Measurements from ENCODE around the gene TTLL1.

The TTLL1 gene

GRCh38 chr22:43118953-43119458, 29.8 kb upstream of the TTLL1 start:
- H3K4me2 ChIP-seq (ENCODE audit: insufficient read depth, low read length): no peak overlapping the region
- no peaks in the 10 kb centered on the region for H3K79me2 ChIP-seq (ENCODE audit: insufficient read depth, low read length)
- H3K27ac ChIP-seq (ENCODE audit: low read length): no peak overlapping the region
- no peak for TF ChIP-seq EZH2 (IDR thresholded peaks at IDR 0.05; ENCODE audit: borderline replicate concordance, low read depth, low read length, severe bottlenecking)
- TF ChIP-seq CTCF (IDR thresholded peaks at IDR 0.05; ENCODE audit: borderline replicate concordance, extremely low read depth, low read length, poor library complexity, severe bottlenecking): no peak
- H3K9ac ChIP-seq (ENCODE audit: low read depth, low read length): no peak overlapping the region
- H4K20me1 ChIP-seq (ENCODE audit: insufficient read depth, low read length): no peaks in the 10 kb centered on the region
- no peak overlapping the region for H3K4me3 ChIP-seq (ENCODE audit: low read depth in 1 of 2, low read length in 2 of 2)
- ATAC-seq (ENCODE audit: insufficient read depth, low read depth): no peak
- H3K27me3 ChIP-seq (ENCODE audit: insufficient read depth, low read length, poor library complexity): peaks cover 6% of the 10 kb centered on the region
- H2AFZ ChIP-seq (ENCODE audit: low read depth, low read length): no peak overlapping the region
- no peaks in the 10 kb centered on the region for H3K36me3 ChIP-seq (ENCODE audit: insufficient read depth, low read length)
- DNase-seq: no peak
- H3K4me1 ChIP-seq (ENCODE audit: insufficient read depth, low read length): no peaks in the 10 kb centered on the region
- H3K9me3 ChIP-seq (ENCODE audit: insufficient read depth, low read length, severe bottlenecking): no peaks in the 10 kb centered on the region

GRCh38 chr22:43118024-43118849, 29.0 kb upstream of the TTLL1 start:
- Histone ChIP-seq H3K4me1 (ENCODE audit: insufficient read depth, low read length) (no peaks in the 10 kb centered on the region), H3K4me2 (ENCODE audit: insufficient read depth, low read length) (no peak overlapping the region), H3K27me3 (ENCODE audit: insufficient read depth, low read length, poor library complexity) (peaks cover 6% of the 10 kb centered on the region), H3K4me3 (ENCODE audit: low read depth in 1 of 2, low read length in 2 of 2) (no peak overlapping the region), H3K36me3 (ENCODE audit: insufficient read depth, low read length) (no peaks in the 10 kb centered on the region), H4K20me1 (ENCODE audit: insufficient read depth, low read length) (0 out of 2 replicates have a peak, but pooled peaks cover 5% of the 10 kb centered on the region), H3K9ac (ENCODE audit: low read depth, low read length) (no peak overlapping the region), H3K27ac (ENCODE audit: low read length) (no peak overlapping the region), H2AFZ (ENCODE audit: low read depth, low read length) (no peak overlapping the region), H3K79me2 (ENCODE audit: insufficient read depth, low read length) (no peaks in the 10 kb centered on the region), H3K9me3 (ENCODE audit: insufficient read depth, low read length, severe bottlenecking) (no peaks in the 10 kb centered on the region)
- DNase-seq (no peak), ATAC-seq (ENCODE audit: insufficient read depth, low read depth) (no peak)
- TF ChIP-seq CTCF (IDR thresholded peaks at IDR 0.05; ENCODE audit: borderline replicate concordance, extremely low read depth, low read length, poor library complexity, severe bottlenecking): no peak
- no peak for TF ChIP-seq EZH2 (IDR thresholded peaks at IDR 0.05; ENCODE audit: borderline replicate concordance, low read depth, low read length, severe bottlenecking)

- peaks cover 15% of the 10 kb centered on the region for H3K27me3 ChIP-seq (ENCODE audit: insufficient read depth, low read length, poor library complexity)
- H3K27ac ChIP-seq (ENCODE audit: low read length): no peak overlapping the region
- H3K79me2 ChIP-seq (ENCODE audit: insufficient read depth, low read length): no peaks in the 10 kb centered on the region
- H3K4me2 ChIP-seq (ENCODE audit: insufficient read depth, low read length): no peak overlapping the region
- no peak overlapping the region for H3K9ac ChIP-seq (ENCODE audit: low read depth, low read length)
- DNase-seq (no peak), ATAC-seq (ENCODE audit: insufficient read depth, low read depth) (no peak)
- H3K4me1 ChIP-seq (ENCODE audit: insufficient read depth, low read length): no peaks in the 10 kb centered on the region
- no peaks in the 10 kb centered on the region for H3K36me3 ChIP-seq (ENCODE audit: insufficient read depth, low read length)
- TF ChIP-seq EZH2 (IDR thresholded peaks at IDR 0.05; ENCODE audit: borderline replicate concordance, low read depth, low read length, severe bottlenecking) (no peak), CTCF (IDR thresholded peaks at IDR 0.05; ENCODE audit: borderline replicate concordance, extremely low read depth, low read length, poor library complexity, severe bottlenecking) (no peak)
- H4K20me1 ChIP-seq (ENCODE audit: insufficient read depth, low read length): peaks cover 5% of the 10 kb centered on the region; the same call in 1 of the 2 replicates
- no peak overlapping the region for H3K4me3 ChIP-seq (ENCODE audit: low read depth in 1 of 2, low read length in 2 of 2)
- no peak overlapping the region for H2AFZ ChIP-seq (ENCODE audit: low read depth, low read length)
- no peaks in the 10 kb centered on the region for H3K9me3 ChIP-seq (ENCODE audit: insufficient read depth, low read length, severe bottlenecking)
These were observed 27.7 kb upstream of the TTLL1 start for GRCh38 chr22:43116932-43117331.
